Fibroblast of lung (primary cell): ENCODE measurements around the gene TCAF1.

Experiments used
- CTCF ChIP-seq, 2 donors: IDR thresholded peaks in 1 of 2; conservative IDR thresholded peaks in 1 of 2; 1 replicate in 1 of 2; 2 replicates in 1 of 2; pipeline ENCODE4 v1.5.1; 2011 to 2012; ENCODE audit warnings: low read length in 2 of 2, control low read depth in 1 of 2, inconsistent platforms in 1 of 2, low read depth in 1 of 2, mild to moderate bottlenecking in 1 of 2
- EZH2 ChIP-seq: IDR thresholded peaks from 2 replicates; pipeline ENCODE4 v1.5.1; 2012; ENCODE audit warnings: low read length, control low read depth, mild to moderate bottlenecking; ENCODE audit errors: missing control alignments

GRCh38 chr7:143892527-143893300 is 9.3 kb downstream of the TCAF1 start:
- peak in 1 of 2 donors; percentile 55 for TF ChIP-seq CTCF (conservative IDR thresholded peaks at IDR 0.05 in 1 of 2, IDR thresholded peaks at IDR 0.05 in 1 of 2; ENCODE audit: low read depth in 1 of 2, low read length in 2 of 2)
- no peak for TF ChIP-seq EZH2
